CD4-positive, alpha-beta T cell treated with Interleukin-21 for 1 hour (primary cell): ENCODE measurements around the gene MMD.
"Not testable (repeated sequence)": the region's sequence is repeated elsewhere in the genome, so short reads cannot be mapped to it uniquely, and the experiment has no call there.

ENCODE experiments used
- DNase-seq: peaks from one replicate; pipeline ENCODE4 v3.0.0-alpha.2; 2020

MMD gene

GRCh38 chr17:55418369-55419268, 3.0 kb downstream of the MMD start:
- no peak for DNase-seq

- no peak for DNase-seq
Measured at GRCh38 chr17:55417411-55418268, 4.0 kb downstream of the MMD start.

- no peak for DNase-seq
Measured at GRCh38 chr17:55416470-55417052, 5.1 kb downstream of the MMD start.

GRCh38 chr17:55416000-55416399, 5.6 kb downstream of the MMD start:
- no peak for DNase-seq

GRCh38 chr17:55414983-55415382, 6.7 kb downstream of the MMD start:
- no peak for DNase-seq

- peak; percentile 30 for DNase-seq
Measured at GRCh38 chr17:55413825-55414489, 7.7 kb downstream of the MMD start.

- DNase-seq = no peak
Measured at GRCh38 chr17:55411463-55411855, 10.2 kb downstream of the MMD start.

GRCh38 chr17:55410722-55411462, 10.7 kb downstream of the MMD start:
- DNase-seq = no peak

GRCh38 chr17:55409030-55409800, 12.4 kb downstream of the MMD start:
- no peak for DNase-seq

- no peak for DNase-seq
Measured at GRCh38 chr17:55407641-55408566, 13.7 kb downstream of the MMD start.

- DNase-seq = no peak
Measured at GRCh38 chr17:55405600-55405999, 16.0 kb downstream of the MMD start.

GRCh38 chr17:55404197-55404596, 17.4 kb downstream of the MMD start:
- DNase-seq = not testable (repeated sequence)

GRCh38 chr17:55402374-55402773, 19.3 kb downstream of the MMD start:
- no peak for DNase-seq

- DNase-seq = no peak
Measured at GRCh38 chr17:55398689-55399088, 22.9 kb downstream of the MMD start.

- DNase-seq = no peak
Measured at GRCh38 chr17:55395803-55396505, 25.7 kb downstream of the MMD start.

GRCh38 chr17:55394357-55395021, 27.1 kb downstream of the MMD start:
- DNase-seq = no peak

- no peak for DNase-seq
Measured at GRCh38 chr17:55391764-55392467, 29.7 kb downstream of the MMD start.

GRCh38 chr17:55391244-55391757, 30.3 kb downstream of the MMD start:
- DNase-seq = no peak
